Stimulated activated CD4-positive, alpha-beta T cell treated with anti-CD3 and anti-CD28 coated beads, TNF-alpha, amount 100 ng/mL, for 1 hour (primary cell): ENCODE measurements around the gene STAT1.

Experiments
- DNase-seq, 3 donors: peaks; one replicate each; pipeline ENCODE4 v3.0.0-alpha.2; 2020; ENCODE audit warnings: low read depth in 3 of 3, low spot score in 1 of 3

Gene STAT1

GRCh38 chr2:191032588-191033429 lies 18.8 kb upstream of the STAT1 start:
- DNase-seq = no peak

DNA sequence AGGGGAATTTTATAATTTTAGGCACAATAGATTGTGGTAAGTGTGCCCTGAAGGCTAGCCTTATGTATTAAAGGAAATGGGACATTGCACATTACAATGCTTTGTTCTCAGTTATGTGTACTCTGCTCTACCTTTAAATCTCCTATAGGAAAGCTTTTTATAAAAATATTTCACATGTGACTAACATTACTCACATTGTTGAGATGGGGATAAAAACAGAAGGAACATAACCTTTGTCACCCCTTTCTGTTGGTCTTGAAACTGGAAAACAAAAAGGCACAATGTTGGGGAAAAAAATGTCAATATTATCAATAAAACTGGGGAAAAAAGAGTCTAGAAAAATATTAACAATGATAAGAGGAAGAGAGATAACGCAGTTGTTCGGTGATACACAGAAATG lies 17.3 kb upstream of the STAT1 start:
- DNase-seq = no peak

DNA sequence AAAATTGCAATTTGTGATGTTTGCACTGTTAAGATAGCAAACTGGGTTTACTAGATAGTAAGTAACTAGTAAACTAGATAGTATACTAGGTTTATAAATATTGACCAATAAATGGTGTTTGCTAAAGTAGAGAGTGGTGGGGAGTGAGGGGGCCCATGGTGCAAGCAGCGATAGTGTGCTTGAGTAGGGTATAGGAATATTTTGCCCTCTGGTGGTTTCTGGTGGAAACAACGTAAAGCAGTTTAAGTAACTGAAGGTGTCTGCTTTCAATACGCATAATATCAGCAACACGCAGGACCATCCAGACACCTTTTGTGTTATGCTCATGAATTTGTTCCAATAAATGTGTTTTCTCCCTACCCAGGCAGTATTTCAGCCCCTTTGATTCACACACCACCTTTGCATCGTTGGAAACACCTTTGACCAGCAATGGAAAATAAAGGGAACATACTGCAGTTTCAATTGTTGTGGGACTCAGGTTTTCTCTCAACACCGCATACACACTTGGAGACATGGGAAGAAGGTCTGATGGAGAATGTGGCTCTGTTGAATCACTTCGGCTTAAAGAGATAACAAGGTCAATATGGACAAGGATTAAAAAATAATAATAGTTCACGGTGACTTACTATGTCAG lies 16.7 kb upstream of the STAT1 start:
- DNase-seq = no peak

- no peak for DNase-seq
Measured at GRCh38 chr2:191029280-191029950, 15.4 kb upstream of the STAT1 start.

- no peak for DNase-seq
Measured at GRCh38 chr2:191026377-191026776, 12.4 kb upstream of the STAT1 start.

GRCh38 chr2:191025135-191025534 lies 11.2 kb upstream of the STAT1 start:
- no peak for DNase-seq

DNA sequence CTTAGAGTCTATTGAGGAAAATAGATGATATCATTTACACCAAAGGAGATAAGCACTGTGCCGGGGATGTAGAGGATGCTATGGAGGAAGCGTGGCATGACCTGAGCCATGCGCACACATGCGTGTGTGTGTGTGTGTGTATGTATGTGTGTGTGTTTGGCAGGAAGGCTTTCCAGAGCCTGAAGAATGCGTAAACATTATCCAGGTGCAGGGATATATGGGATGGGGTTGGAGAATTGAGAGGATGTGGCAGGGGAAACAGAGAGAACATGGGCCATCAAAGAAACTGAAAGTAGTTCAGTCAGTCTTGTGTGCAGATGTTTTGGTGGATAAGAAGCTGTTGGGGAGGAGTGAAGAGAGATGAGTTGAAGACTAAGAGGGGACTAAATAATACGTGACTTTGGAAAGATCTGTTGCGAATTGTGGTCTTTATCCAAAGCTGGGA lies 9.3 kb upstream of the STAT1 start:
- no peak for DNase-seq

DNA sequence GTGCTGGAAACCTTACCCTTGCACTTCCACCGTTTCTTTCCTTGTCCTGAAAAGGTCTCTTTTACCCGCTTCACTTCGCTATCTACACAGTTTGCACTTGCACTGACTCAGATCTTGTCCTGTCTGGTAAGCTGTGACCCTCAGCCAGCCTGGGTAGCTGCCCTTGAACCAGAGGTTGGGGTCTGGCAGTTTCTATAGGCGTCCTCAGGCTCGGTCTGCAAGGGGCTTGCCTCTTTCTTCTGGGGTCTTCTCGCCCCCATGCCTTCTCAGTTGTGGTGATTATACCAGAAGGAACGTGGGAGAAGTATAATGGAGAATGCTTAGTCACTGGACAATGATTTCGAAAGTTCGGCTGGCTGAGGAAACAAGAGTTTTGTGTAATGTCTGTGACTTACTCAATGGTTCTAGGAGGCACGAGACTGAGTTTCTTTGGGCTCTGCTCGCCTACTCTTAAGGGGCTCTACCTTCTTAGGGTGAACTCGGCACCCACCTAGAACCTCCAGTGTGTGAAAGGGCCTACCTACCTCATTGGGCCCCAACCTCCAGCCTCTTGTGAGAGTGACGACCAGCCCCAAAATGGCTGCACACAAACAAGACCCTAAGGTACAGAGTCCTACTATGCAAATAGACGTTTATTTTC lies 6.9 kb upstream of the STAT1 start:
- peak in 1 of 3 donors; percentile 35 for DNase-seq

DNA sequence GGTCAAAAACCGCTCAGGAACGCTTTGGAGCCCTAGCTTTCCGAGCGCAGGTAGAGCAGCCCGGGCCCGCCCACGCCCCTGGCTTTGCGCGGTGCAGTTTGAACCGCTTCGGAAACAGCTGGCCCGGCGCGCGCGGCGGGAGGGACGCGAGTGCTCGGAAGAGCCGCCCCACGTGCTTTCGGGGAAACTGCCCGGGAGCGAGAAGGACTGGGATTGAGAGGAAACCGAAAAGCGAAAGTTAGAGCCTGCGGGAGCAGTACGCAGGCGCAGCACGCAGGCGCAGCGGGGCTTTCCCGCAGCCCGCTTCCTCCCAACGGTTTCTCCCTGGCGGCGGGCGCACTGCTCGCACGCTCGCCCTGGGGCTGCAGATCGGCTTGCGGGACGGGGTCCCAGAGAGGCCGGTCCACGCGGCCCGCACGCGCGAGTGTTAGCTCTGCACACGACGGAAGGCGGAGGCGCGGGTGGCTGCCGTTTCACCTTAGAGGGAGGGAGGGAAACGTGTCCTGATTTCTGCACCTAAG lies 6.3 kb upstream of the STAT1 start:
- peak; percentile 80 to 94 (median 93) for DNase-seq

DNA sequence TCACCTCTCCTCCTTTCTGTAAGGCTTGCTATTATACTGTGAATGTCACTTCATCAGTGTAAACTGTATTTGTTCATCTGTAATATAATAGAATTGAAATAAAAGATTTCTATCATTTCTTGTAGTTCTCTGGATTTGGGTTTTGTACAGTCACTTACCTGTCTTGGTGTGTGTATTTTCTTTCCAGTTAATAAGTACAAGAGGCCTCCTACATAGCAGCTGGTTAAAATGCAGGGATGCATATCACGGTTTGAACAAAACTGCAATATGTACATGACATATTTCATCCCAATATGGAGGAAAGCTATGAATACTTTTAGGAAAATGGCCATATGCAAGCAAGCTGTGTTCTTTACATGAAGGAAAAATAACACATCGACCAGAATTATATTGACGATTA lies 5.4 kb upstream of the STAT1 start:
- no peak for DNase-seq

- DNase-seq = no peak
Measured at GRCh38 chr2:191018643-191019119, 4.7 kb upstream of the STAT1 start.

DNA sequence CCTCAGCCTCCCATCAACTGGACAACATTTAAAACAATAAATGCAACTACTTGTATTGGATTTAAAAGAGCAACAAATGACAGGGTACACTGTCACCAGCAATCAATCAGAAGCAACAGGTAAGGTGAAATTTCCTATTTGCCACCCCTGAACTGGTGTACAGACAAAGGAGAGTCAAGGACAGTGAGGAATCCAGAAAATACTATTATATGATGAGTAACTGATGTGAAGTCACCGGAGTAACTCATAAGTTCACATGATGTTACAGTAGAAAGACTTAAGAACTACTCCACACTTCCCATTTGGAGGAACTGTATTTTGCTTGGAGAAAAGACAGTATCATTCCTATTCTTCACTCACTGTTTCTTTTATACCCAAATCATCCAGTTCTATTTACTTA lies 4.1 kb upstream of the STAT1 start:
- no peak for DNase-seq

- no peak for DNase-seq
Measured at GRCh38 chr2:191015831-191016230, 1.9 kb upstream of the STAT1 start.

DNA sequence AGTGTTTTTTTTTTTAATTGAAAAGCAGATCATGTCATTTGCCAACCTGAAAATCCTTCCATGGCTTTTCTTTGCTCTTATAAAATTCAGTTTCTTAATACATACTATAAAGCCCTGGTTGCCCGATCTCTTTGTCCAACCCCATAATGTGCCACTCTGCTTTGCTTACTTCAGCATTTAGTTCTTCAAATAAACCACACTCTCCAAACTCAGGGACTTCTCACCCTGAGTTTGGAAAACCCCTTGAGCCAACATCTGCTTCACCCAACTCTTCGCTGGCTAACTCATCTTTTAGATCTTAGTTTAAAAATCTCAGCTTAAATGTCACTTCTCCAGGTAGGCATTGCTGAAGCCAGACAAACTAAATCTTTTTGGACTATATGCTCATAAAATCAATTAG lies 1.3 kb upstream of the STAT1 start:
- no peak for DNase-seq

GRCh38 chr2:191014653-191015020 lies 666 bp upstream of the STAT1 start:
- DNase-seq = no peak

DNA sequence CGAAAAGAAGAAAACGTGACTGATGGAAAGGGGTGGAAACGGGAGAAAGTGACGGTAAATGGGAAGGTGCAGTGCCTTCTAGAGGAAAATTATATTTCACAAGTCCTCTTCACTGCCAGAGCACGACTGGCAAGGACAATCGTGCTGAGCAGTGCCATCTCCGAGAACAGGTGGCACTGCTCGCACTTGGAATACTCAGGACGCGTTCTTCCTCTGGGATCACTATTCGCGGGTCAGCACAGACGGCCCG lies 364 bp downstream of the STAT1 start:
- DNase-seq = no peak

DNA sequence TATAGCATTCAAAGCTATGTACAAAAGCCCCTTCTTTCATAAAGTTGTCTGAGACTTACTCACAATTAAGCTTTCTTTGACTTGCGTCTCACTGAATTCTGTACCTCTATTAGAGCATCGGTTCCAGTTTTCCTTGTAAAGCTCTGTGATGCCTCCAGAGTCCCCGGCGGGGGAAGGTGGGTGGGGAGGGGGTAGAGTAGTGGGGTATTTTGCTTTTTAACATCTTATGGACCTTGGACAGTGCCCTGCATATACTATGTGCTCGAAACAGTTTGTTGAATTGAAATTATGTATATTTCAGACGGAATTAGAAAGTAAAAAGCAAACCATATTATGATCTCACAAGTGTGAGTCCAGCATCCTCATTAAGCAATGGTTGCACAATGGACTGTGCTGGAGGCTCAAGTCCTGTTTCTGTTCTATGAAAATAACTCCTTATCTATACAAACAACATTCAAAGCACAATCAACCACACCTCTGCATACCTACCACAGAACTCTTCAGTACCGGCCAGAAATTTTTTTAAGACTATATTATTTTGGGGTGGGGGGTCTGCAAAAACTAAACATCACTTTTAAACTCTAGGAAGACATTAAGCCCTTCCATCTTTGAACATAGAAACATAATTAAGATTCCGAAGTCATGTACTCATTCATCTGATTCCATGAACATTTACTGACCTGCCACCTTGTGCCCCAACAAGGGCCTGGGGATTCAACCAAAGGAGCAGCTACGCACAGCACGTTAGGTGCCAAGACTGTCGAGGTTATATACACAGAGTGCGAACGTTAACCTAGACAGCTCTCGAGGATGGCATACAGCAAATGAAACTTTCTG lies 908 bp downstream of the STAT1 start:
- no peak for DNase-seq

GRCh38 chr2:191012346-191012745 lies 1.6 kb downstream of the STAT1 start:
- DNase-seq = no peak

DNA sequence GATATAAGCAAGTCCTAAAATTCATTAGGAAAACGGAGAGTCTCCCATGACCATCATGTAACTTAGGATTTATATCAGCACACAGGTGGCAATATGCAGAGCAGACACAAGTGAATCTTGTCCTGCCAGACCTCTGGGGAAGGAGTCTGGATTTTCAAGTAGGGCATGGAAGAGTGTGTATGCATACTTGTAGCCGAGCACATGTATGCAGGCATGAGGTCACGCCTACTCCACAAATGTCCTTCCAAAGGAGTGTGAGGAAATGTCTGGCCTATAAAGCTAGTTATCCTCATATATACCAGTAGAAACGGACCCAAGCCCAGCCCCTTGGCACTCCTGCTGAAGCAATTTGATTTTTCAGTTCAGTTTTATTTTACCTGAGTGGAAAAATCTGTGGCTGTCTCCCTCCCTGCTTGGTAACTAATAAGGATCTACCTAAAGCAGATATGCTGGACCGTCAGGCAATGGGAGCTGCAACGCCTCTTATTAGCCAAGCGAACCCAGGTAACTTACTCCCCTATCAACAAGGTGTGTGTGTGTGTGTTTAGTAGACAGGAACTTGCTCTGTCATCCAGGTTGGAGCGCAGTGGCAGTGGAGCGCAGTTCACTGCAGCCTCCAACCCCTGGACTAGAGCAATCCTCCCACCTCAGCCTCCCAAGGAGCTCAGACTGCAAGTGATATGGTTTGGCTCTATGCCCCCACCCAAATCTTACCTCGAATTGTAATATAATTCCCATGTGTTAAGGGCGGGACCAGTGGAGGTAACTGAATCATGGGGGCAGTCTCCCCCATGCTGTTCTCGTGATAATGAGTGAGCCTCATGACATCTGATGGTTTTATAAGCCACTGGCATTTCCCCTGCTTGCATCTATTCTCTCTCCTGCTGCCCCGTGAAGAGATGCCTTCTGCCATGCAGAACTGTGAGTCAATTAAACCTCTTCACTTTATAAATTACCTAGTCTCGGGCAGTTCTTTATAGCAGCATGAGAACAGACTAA lies 2.8 kb downstream of the STAT1 start:
- no peak for DNase-seq
